ENCODE data around the gene LRP1-AS.

DNA sequence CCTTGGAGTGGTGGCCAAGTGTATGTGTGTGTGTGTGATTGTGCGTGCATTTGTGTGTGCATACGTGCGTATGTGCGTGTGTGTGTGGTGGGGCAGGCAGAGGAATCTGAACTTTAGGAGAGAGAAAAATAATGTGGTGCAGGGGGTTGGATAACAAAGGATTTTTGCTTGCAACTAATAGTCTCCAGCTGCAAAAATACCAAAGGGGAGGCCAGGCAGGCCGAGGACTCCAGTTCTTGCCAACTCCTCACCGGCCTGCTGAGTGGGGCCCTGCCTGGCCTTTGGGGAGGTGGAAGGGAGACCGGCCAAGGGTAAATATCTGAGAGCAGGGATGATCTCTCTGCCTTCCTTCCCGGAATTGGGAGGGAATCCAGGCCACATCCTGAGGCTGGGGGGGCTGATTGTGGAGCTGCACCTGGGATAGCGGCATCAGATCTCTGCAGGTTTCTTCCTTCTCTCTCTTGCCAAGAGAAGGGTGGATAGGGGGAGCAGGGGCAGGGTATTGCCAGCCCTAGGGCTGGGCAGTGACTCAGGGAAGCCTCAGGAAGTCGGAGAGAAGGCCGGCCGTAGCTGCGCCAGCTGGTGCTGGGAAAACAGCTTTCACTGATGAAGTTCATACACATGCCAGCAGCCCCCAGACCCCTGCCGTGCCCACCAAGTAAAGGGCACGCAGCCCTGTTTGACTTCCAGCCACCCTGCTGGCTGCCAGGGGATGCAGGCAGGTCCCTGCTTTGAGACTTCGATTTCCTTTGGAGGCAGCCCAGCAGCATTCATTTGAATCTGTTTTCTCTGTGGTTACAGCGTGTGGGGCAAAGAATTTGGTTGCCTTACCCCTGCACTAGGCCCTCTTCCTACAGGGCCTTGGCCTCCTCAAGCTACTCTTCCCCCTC is 4.6 kb upstream of the LRP1-AS start:
- TF ChIP-seq, protein P1, sequence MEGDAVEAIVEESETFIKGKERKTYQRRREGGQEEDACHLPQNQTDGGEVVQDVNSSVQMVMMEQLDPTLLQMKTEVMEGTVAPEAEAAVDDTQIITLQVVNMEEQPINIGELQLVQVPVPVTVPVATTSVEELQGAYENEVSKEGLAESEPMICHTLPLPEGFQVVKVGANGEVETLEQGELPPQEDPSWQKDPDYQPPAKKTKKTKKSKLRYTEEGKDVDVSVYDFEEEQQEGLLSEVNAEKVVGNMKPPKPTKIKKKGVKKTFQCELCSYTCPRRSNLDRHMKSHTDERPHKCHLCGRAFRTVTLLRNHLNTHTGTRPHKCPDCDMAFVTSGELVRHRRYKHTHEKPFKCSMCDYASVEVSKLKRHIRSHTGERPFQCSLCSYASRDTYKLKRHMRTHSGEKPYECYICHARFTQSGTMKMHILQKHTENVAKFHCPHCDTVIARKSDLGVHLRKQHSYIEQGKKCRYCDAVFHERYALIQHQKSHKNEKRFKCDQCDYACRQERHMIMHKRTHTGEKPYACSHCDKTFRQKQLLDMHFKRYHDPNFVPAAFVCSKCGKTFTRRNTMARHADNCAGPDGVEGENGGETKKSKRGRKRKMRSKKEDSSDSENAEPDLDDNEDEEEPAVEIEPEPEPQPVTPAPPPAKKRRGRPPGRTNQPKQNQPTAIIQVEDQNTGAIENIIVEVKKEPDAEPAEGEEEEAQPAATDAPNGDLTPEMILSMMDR (IDR thresholded peaks at IDR 0.05) = no peak
- TF ChIP-seq POLR2A (IDR thresholded peaks at IDR 0.05) = no peak

Data from lower leg skin (tissue), 3 donors.